ENCODE results near the gene RLBP1. TPM values are rescaled to one million over a fixed set of nuclear protein-coding genes. Genes with fewer than 3 reads are reported as not detected.

RLBP1 gene
- total RNA-seq, 2 experiments from 2014 or later = not detected

DNA sequence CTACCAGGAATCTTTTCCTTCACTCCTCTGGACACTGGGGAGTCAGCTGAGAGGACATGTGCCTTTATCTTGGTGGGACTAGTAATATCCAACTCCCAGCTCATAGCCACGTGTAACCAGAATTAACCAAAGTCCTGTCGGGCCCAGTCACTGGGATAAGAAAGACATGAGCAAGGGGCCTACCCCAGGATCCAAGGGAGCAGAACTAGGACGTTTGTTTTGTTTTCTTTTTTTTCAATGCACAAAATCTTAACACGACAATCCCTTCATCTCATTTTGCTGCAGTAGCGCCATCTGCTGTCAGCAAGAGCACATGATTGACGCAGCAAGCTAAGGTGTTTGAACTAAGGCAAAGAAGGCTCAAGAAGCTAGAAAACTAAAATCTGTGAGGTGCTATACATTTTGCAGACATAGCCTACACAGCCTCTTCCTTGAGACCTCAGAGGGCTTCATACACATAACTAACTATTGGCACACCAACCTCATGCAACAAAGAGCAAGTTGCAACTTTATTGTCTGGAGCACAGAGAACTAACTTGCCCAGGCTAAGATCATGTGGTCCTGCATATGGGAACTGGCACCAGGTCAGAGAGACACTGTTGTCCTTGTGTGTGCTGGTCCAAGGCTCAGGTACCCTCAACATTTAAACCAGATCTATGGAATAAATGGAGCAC, 43.6 kb downstream of the RLBP1 start:
- Mint-ChIP-seq H3K4me1 (peaks cover 40% of the 10 kb centered on the region), H3K27ac (peak overlapping the region; percentile 91), H3K9me3 (ENCODE audit: low read depth) (no peaks in the 10 kb centered on the region), H3K36me3 (ENCODE audit: low read depth) (peaks cover 23% of the 10 kb centered on the region), H3K27me3 (no peaks in the 10 kb centered on the region), H3K4me3 (no peak overlapping the region)
- ChIA-PET CTCF (interaction anchor here (0.5 to 4.0 kb wide), 50 partner anchors 9 to 735 kb away, joined by 3 to 90 read pairs (median 4); partner anchors contain the start of genes ARPIN and FANCI), POLR2A (interaction anchor here (0.5 to 1.0 kb wide), 4 partner anchors 34 to 1243 kb away, joined by 3 read pairs; partner anchors contain the start of gene ISG20)
- intact Hi-C loops (cut with DNase I, micrococcal nuclease) = loop anchor here (1.0 to 5.0 kb wide), 7 partner anchors 50 to 283 kb away; partner anchors contain the start of gene ABHD2 (in 1 of the 2)
- peak; percentile 31 for ATAC-seq
- peak; percentile 84 for DNase-seq

- no peak overlapping the region for H3K27ac Mint-ChIP-seq
- DNase-seq = no peak
- H3K9me3 Mint-ChIP-seq (ENCODE audit: low read depth) = no peaks in the 10 kb centered on the region
- no peak for ATAC-seq
- H3K4me3 Mint-ChIP-seq = no peak overlapping the region
- peaks cover 22% of the 10 kb centered on the region for H3K36me3 Mint-ChIP-seq (ENCODE audit: low read depth)
- intact Hi-C loops (cut with DNase I, micrococcal nuclease) = loop anchor here (1.0 to 5.0 kb wide), 6 partner anchors 50 to 283 kb away; partner anchors contain the start of gene ABHD2 (in 1 of the 2)
- no peaks in the 10 kb centered on the region for H3K27me3 Mint-ChIP-seq
- ChIA-PET POLR2A (interaction anchor here (0.5 to 1.0 kb wide), 3 partner anchors 33 to 1244 kb away, joined by 3 read pairs; no protein-coding TSS in a partner anchor), CTCF (interaction anchor here (0.6 to 4.0 kb wide), 35 partner anchors 10 to 298 kb away, joined by 3 to 90 read pairs (median 5); partner anchors contain the start of gene FANCI)
- peaks cover 40% of the 10 kb centered on the region for H3K4me1 Mint-ChIP-seq
These were observed 44.3 kb downstream of the RLBP1 start for GRCh38 chr15:89177116-89177515.

GRCh38 chr15:89175617-89176191, 45.7 kb downstream of the RLBP1 start:
- Mint-ChIP-seq H3K27me3 (no peaks in the 10 kb centered on the region), H3K4me3 (no peak overlapping the region), H3K36me3 (ENCODE audit: low read depth) (peaks cover 15% of the 10 kb centered on the region), H3K9me3 (ENCODE audit: low read depth) (no peaks in the 10 kb centered on the region), H3K27ac (no peak overlapping the region), H3K4me1 (peaks cover 36% of the 10 kb centered on the region)
- ATAC-seq (no peak), DNase-seq (no peak)
- POLR2A ChIA-PET = no interaction called here
- intact Hi-C loops (cut with DNase I, micrococcal nuclease) = loop anchor here (2.0 to 5.0 kb wide), 3 partner anchors 48 to 268 kb away; partner anchors contain the start of gene ABHD2 (in 1 of the 2)
- CTCF ChIA-PET = interaction anchor here (0.7 to 6.8 kb wide), 9 partner anchors 8 to 271 kb away, joined by 3 to 50 read pairs (median 4); no protein-coding TSS in a partner anchor

GRCh38 chr15:89174476-89174875, 46.9 kb downstream of the RLBP1 start:
- POLR2A ChIA-PET = no interaction called here
- H3K4me1 Mint-ChIP-seq = peaks cover 24% of the 10 kb centered on the region

DNA sequence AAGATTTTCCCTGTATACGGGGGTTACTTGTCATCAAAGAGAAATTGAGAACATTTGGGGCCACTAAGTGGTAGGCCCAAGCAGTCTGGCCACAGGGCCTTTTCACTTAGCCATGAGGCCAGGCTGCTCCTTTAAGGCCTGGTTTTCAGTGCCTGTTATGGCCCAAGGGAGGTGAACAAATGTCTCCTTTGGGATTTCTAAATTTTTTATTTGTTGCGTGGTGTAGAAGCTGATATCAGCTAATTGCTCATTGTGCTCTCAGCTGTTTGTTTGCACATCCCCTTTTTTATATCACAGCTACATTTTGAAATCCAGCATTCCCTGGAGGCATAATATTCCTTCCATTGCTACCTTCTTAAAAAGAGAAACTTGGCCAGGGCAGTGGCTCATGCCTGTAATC, 48.5 kb downstream of the RLBP1 start:
- DNase-seq = no peak
- no peak for ATAC-seq
- no peak overlapping the region for H3K4me3 Mint-ChIP-seq
- H3K9me3 Mint-ChIP-seq (ENCODE audit: low read depth) = no peaks in the 10 kb centered on the region
- peaks cover 24% of the 10 kb centered on the region for H3K4me1 Mint-ChIP-seq
- H3K27ac Mint-ChIP-seq = no peak overlapping the region
- POLR2A ChIA-PET = no interaction called here
- CTCF ChIA-PET = interaction anchor here (1.1 to 6.8 kb wide), 8 partner anchors 9 to 114 kb away, joined by 3 to 50 read pairs (median 12); partner anchors contain the start of gene ABHD2
- intact Hi-C loops (cut with DNase I, micrococcal nuclease) = no loop called here
- peaks cover 15% of the 10 kb centered on the region for H3K36me3 Mint-ChIP-seq (ENCODE audit: low read depth)
- no peaks in the 10 kb centered on the region for H3K27me3 Mint-ChIP-seq

More at GRCh38 chr15:89174476-89174875, 46.9 kb downstream of the RLBP1 start:
- ATAC-seq = no peak
- Mint-ChIP-seq H3K27me3 (no peaks in the 10 kb centered on the region), H3K4me3 (no peak overlapping the region), H3K27ac (no peak overlapping the region), H3K9me3 (ENCODE audit: low read depth) (no peaks in the 10 kb centered on the region), H3K36me3 (ENCODE audit: low read depth) (peaks cover 17% of the 10 kb centered on the region)
- CTCF ChIA-PET = interaction anchor here (1.1 to 6.8 kb wide), 5 partner anchors 24 to 270 kb away, joined by 3 to 50 read pairs (median 4); no protein-coding TSS in a partner anchor
- no peak for DNase-seq
- intact Hi-C loops (cut with DNase I, micrococcal nuclease) = no loop called here

- POLR2A ChIA-PET = interaction anchor here (0.6 to 1.0 kb wide), 2 partner anchors 8 to 57 kb away, joined by 4 read pairs; no protein-coding TSS in a partner anchor
These were observed 50.0 kb downstream of the RLBP1 start for GRCh38 chr15:89171136-89172072.

DNA sequence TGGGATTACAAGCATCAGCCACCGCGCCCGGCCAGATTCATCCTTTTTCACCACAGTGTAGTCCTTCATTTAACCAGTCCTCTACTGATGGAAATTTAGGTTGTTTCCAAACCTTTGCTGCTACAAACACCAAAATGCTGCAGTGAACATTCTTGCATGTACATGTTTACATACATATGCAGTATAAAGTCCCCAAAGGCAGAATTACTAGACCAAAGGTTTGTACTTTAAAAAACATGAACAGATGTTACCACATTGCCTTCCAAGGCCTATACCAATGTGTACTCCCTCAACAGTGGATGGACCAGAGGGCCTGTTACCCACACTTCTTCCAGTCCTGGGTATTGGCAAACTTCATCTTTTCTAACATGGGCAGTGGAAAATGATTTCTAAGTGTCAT, 51.0 kb downstream of the RLBP1 start:
- no peak for DNase-seq
- Mint-ChIP-seq H3K36me3 (ENCODE audit: low read depth) (peaks cover 7% of the 10 kb centered on the region), H3K27me3 (no peaks in the 10 kb centered on the region), H3K4me3 (no peak overlapping the region), H3K27ac (peak overlapping the region; percentile 12), H3K9me3 (ENCODE audit: low read depth) (no peaks in the 10 kb centered on the region), H3K4me1 (peaks cover 38% of the 10 kb centered on the region)
- ATAC-seq = no peak
- intact Hi-C loops (cut with DNase I, micrococcal nuclease) = no loop called here
- CTCF ChIA-PET = interaction anchor here (0.8 to 8.4 kb wide), 10 partner anchors 8 to 312 kb away, joined by 3 to 70 read pairs (median 7); partner anchors contain the start of gene ABHD2
- POLR2A ChIA-PET = no interaction called here

More at GRCh38 chr15:89171136-89172072, 50.0 kb downstream of the RLBP1 start:
- Mint-ChIP-seq H3K4me1 (peaks cover 30% of the 10 kb centered on the region), H3K9me3 (ENCODE audit: low read depth) (no peaks in the 10 kb centered on the region), H3K27ac (no peak overlapping the region), H3K36me3 (ENCODE audit: low read depth) (peaks cover 7% of the 10 kb centered on the region), H3K4me3 (no peak overlapping the region), H3K27me3 (no peaks in the 10 kb centered on the region)
- no peak for ATAC-seq
- peak; percentile 65 for DNase-seq
- CTCF ChIA-PET = interaction anchor here (0.6 to 6.8 kb wide), 35 partner anchors 9 to 313 kb away, joined by 3 to 50 read pairs (median 5); partner anchors contain the start of gene ABHD2
- intact Hi-C loops (cut with DNase I, micrococcal nuclease) = loop anchor here in 1 of 2 experiments (1.0 kb wide), 1 partner anchor 114 kb away; no protein-coding TSS in a partner anchor

GRCh38 chr15:89168316-89168833, 53.0 kb downstream of the RLBP1 start:
- POLR2A ChIA-PET = interaction anchor here (0.9 to 1.3 kb wide), 4 partner anchors 10 to 100 kb away, joined by 4 to 9 read pairs (median 4); partner anchors contain the start of gene ABHD2
- no peak for DNase-seq
- no peak overlapping the region for H3K4me3 Mint-ChIP-seq

DNA sequence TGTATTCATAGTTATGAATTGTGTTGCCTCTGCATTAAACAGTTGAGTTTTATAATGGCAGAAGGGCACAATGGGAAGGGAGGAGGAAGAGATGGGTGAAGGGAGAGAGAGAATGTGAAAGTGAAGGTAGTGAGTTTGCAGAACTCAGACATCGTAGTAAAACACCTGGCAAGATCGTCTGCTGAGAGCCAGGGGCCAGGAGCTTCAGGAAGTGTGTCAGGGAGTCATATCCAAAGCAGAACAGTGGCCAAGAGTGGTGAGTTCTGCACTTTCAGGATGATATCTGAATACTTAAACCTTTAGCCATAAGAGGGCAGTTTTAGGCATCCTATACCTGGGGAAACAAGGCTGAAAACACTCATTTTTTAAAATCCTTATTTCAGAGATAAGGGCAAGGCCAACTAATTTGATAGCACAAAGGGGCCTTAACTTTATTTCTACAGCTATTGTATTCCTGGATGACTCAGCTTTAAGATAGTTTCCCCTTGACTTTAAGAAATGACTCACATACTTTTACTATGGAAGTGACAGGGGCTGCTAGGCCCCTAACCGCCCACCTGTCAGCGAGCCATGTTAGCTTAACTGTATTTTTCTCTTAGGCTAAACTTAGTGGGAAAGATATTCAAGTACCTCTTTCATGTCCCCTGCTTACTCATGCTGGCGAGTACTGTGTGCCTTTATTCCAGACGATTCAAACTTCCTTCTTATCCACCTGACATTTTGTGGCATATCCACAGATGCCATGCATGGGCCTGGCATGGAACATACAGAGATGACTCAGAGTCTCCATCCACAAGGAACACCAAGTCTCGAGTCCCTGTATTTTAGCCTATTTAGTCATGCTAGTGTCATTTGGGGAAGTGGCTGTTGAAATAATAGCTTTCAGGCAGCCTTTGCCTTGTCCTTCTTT, 53.9 kb downstream of the RLBP1 start:
- DNase-seq (peak; percentile 85), ATAC-seq (peak; percentile 84)
- Mint-ChIP-seq H3K36me3 (ENCODE audit: low read depth) (peaks cover 7% of the 10 kb centered on the region), H3K4me1 (peaks cover 38% of the 10 kb centered on the region), H3K4me3 (peak overlapping the region; percentile 39), H3K27ac (peak overlapping the region; percentile 83), H3K27me3 (no peaks in the 10 kb centered on the region), H3K9me3 (ENCODE audit: low read depth) (no peaks in the 10 kb centered on the region)
- intact Hi-C loops (cut with DNase I, micrococcal nuclease) = loop anchor here (1.0 to 2.0 kb wide), 7 partner anchors 13 to 167 kb away; partner anchors contain the start of genes ABHD2 (in 1 of the 2) and POLG (in 1 of the 2)
- CTCF ChIA-PET = interaction anchor here (0.6 to 8.4 kb wide), 29 partner anchors 8 to 263 kb away, joined by 3 to 70 read pairs (median 4); partner anchors contain the start of genes ABHD2, FANCI and POLG
- POLR2A ChIA-PET = interaction anchor here (0.9 to 1.3 kb wide), 5 partner anchors 11 to 263 kb away, joined by 4 to 9 read pairs (median 4); partner anchors contain the start of gene ABHD2

More at GRCh38 chr15:89168316-89168833, 53.0 kb downstream of the RLBP1 start:
- no peak for ATAC-seq
- H3K27me3 Mint-ChIP-seq = no peaks in the 10 kb centered on the region
- CTCF ChIA-PET = interaction anchor here (0.8 to 8.4 kb wide), 21 partner anchors 8 to 264 kb away, joined by 3 to 70 read pairs (median 4); partner anchors contain the start of genes ABHD2 and POLG
- peaks cover 38% of the 10 kb centered on the region for H3K4me1 Mint-ChIP-seq
- intact Hi-C loops (cut with DNase I, micrococcal nuclease) = no loop called here
- H3K36me3 Mint-ChIP-seq (ENCODE audit: low read depth) = peaks cover 7% of the 10 kb centered on the region
- no peaks in the 10 kb centered on the region for H3K9me3 Mint-ChIP-seq (ENCODE audit: low read depth)
- peak overlapping the region; percentile 82 for H3K27ac Mint-ChIP-seq
